COLO668 (cell line): Measurements from ENCODE around the gene DNAJC2.
"Not testable (repeated sequence)": the region's sequence is repeated elsewhere in the genome, so short reads cannot be mapped to it uniquely, and the experiment has no call there.

Experiments
- DNase-seq: peaks from one replicate; lab custom pipeline; 2025; ENCODE audit not compliant: unreplicated experiment; lab: John Stamatoyannopoulos, UW

The DNAJC2 gene

DNA sequence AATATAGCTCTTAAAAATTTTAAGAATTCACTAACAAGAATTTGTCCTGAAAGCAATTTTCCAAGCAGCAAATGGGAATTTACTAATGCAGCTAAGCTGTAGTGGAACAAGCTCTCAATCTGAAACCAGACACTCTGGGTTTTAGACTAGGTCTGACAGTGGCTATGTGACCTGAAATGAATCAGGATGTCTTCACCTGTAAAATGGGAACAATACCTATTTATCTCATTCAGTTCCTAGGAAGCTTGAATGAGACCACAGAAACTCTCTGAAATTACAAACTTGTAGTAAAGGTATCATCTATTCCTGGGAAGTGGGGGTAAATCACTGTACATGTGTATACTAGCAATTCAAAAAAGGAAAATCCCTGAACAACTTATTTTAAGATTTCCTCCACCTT is 1.2 kb downstream of the DNAJC2 start:
- no peak for DNase-seq

DNA sequence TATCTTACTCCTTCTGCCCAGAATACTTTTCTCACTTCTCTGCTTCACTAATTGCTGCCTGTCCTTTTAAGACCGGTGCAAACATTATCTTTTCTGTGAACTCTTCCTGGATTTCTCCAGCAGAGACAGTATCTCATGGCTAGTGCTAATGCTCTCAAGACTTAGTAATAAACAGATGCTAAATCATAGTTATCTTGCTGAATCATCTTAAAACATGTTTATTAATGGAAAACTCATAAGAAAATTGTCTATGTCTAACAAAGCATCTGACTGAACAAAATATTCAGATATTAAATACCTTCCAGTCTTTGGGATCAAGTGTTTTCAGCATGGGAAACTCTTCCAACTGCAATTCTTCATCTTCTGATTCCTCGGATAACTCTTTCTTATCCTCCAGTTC is 3.1 kb downstream of the DNAJC2 start:
- no peak for DNase-seq

DNA sequence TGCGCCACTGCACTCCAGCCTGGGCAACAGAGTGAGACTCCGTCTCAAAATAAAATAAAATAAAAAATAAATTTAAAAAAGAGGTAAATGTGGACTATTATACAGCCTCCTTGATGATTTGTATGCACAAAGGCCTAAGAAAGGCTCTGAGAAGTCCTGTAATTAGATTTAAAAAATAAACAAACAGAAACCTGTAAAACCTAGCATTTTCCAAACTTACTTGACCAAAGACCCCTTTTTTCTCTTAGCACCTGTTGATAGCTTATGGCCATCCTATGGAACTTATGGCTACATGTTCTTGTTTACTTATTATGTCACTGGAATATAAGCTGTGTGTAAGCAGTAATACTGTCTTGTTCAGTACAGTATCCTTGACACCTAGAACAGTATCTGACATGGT is 5.7 kb downstream of the DNAJC2 start:
- no peak for DNase-seq

- no peak for DNase-seq
Measured at GRCh38 chr7:103336761-103337160, 7.8 kb downstream of the DNAJC2 start.

GRCh38 chr7:103325744-103326143 is 18.8 kb downstream of the DNAJC2 start:
- DNase-seq: no peak

DNA sequence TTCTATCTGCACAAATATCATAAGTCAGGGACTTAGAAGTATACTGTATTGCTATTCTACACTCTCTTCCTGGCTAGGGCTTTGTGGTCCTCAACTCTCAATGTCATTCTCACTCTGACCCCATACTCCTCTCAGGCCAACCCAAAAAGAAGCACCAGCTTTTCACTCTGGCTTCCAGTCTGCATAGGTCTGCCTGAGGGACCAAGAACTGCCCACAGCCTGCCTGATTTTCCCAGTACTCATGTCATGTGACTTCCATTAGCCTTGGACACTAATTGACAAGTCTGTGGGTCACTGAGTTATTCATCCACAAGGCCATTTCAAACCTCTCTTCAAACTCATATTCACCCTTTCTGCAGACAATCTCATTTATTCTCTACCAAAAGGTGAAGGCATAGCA is 27.6 kb downstream of the DNAJC2 start:
- DNase-seq: no peak

GRCh38 chr7:103316380-103316941 is 28.1 kb downstream of the DNAJC2 start:
- no peak for DNase-seq

- no peak for DNase-seq
Measured at GRCh38 chr7:103314852-103315251, 29.7 kb downstream of the DNAJC2 start.

- no peak for DNase-seq
Measured at GRCh38 chr7:103307503-103308231, 36.9 kb downstream of the DNAJC2 start.

- DNase-seq: no peak
Measured at GRCh38 chr7:103301441-103301840, 43.1 kb downstream of the DNAJC2 start.

- DNase-seq: no peak
Measured at GRCh38 chr7:103299660-103300059, 44.9 kb downstream of the DNAJC2 start.

DNA sequence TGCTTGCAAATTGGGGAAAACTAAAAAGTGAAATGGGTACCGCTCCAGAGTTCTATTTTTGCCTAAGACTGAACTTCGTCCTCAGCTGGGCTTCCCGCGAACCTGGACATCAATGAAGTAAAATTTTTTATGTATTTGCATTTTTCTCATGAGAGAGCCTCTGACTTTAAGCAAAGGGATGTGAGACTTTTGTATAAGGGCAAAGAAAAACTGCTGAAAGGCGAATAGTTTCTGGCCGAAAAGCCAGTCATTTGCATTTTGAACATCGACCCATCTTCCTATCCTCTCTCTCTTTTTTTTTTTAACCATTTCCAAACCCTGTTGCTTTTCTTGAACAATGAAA is 46.8 kb downstream of the DNAJC2 start:
- no peak for DNase-seq

DNA sequence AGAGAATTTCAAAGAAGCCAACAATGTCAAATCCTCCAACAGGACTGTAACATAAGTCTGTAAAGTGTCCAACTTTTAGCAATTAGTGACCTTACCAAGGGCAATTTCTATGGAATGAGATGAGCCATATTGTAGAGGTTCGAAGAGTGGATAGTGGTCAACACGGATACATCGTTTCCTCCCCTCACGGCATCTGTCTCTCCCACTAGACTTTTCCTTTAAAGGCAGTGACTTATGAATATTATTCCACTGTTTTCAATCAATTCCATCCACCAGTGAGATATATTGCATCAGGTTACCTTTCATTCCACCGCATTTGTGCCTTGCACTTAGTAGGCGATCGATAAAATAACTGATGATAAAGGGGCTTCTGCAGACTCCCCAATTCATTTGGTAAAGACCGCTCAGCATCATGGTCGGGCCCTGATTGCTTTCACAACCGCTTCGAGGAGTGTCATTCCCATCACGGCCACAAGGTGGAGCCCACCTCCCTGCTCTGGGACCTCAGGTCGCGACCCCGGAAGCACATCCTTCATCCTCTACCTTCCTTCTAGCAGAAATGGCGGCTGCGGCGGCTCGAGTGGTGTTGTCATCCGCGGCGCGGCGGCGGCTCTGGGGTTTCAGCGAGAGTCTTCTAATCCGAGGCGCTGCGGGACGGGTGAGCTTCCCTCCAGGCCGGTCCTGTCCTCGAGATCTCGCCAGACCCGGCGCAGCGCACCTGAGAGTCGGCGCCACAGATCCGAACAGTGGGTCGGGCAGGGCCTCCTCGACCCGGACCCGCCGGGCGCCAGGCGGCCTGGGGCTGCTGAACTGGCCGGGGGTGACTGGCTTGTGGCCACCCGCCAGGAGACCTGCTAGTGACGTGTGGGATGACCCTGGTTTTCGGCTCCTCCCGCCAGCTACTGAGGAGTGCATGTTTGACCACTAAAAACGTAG is 47.4 kb downstream of the DNAJC2 start, which contains the start of gene PMPCB:
Gene PMPCB (plus strand): TSS at position 535 of the 936 bp plus-strand sequence. CDS start 25 bp downstream, at position 560.
- peak; percentile 93 for DNase-seq

DNA sequence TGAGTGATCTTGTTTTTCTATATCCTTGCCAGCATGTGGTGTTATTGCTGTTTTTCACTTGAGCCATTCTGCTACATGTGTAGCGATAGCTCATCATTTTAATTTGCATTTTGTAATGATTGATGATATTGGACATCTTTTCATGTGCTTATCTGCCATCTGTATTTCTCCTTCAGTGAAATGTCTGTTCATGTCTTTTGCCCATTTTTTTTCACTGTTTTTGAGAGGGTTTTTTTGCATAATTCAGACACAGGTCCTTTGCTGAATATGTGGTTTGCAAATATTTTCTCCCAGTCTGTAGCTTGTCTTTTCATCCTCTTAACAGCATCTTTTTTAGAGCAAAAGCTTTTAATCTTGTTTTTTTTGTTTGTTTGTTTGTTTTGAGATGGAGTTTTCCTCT is 51.0 kb downstream of the DNAJC2 start:
- no peak for DNase-seq

DNA sequence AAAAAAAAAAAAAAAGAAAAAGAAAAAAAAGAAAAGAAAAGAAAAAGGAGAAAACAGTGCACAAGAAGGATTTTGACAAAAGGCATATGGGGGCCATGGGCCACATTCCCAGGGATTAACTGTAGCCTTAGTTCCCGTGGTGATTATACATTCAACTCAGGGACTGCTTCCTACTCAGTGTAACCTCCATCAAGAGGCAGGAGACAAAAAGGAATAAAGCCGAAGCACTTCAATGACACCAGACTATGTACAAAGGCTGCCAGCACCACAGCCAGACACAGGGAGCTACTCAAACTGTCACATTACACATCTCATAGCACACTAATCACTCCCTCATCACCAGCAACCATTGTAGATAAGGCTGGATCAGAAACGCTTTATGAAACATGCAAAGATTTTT is 52.4 kb downstream of the DNAJC2 start:
- no peak for DNase-seq

GRCh38 chr7:103282802-103283427 is 61.7 kb downstream of the DNAJC2 start:
- DNase-seq: not testable (repeated sequence)

GRCh38 chr7:103280803-103281155 is 63.8 kb downstream of the DNAJC2 start:
- peak; percentile 30 for DNase-seq

DNA sequence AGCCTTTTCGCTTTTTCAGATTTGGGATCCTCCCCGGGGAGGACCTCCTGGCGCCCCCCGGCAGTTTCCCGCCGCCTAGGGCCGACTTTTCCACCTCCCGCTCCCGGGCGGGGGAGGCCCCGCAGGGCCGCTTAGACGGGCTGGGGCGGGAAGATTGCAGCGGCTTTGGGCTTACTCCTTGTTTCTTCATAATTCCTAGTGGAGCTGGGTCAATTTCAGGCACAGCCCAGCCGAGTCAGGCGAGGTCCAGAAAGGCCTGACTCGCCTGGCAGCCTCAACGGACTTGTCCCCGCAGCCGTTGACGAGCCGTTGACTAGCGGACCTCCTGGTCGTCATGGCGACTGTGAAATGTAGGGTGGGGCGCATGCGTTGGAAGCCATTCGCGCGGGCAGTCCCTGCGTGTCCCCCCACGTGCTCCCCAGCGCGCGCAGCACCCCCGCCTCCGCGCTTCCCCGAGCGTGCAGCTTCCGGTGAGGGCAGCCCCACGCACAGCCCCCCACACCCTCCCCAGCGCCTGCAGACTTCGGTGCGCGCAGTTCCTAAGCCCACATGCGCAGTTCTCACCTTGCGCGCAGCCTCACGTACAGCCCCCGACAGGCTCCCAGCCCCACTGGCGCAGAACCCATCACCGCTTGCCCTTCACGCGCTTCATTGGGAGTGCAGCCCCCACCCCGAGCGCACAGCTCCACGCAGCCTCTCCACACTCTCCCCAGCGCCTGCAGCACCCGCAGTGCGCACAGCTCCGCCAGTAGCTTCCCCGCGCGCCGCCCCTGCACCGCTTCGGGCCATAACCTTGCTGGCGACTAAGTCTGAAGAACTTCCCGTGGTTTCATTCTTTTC is 64.4 kb downstream of the DNAJC2 start:
- peak; percentile 86 for DNase-seq

DNA sequence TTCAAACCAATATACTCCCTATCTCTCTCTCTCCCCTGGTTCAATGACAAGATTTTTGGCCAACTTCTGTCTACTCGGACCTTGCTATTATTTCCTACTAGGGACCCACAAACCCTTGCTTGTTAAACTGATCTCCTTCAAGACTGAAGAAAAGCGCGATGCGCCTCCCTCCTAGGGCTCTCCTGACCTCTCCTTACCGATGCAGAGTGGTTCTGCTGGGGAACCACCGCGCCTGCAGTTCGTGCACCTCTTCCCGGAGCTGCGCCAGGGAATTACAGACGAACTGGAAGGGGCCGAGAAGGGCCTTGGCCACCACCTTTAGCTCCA is 65.0 kb downstream of the DNAJC2 start:
- peak; percentile 57 for DNase-seq

- peak; percentile 6 for DNase-seq
Measured at GRCh38 chr7:103278195-103278594, 66.4 kb downstream of the DNAJC2 start.

- not testable (repeated sequence) for DNase-seq
Measured at GRCh38 chr7:103274867-103275266, 69.7 kb downstream of the DNAJC2 start.
